ENCODE measurements around the gene EPAS1. TPM values are rescaled to one million over a fixed set of nuclear protein-coding genes. Genes with fewer than 3 reads are reported as not detected.
A peak's percentile ranks its signal among the peaks of the same experiment; 100 is the strongest.

EPAS1 gene
- total RNA-seq, 2 experiments from 2014 or later: 51.0 to 54.6 TPM

GRCh38 chr2:46296216-46296839, 879 bp upstream of the EPAS1 start:
- ChIA-PET POLR2A (interaction anchor here (1.0 to 1.8 kb wide), 2 partner anchors 57 to 66 kb away, joined by 5 to 9 read pairs; no protein-coding TSS in a partner anchor), CTCF (no interaction called here)
- H3K9me3 Mint-ChIP-seq: no peaks in the 10 kb centered on the region
- peak; percentile 39 for DNase-seq
- peak overlapping the region; percentile 71 for H3K4me3 Mint-ChIP-seq
- H3K27ac Mint-ChIP-seq: no peak overlapping the region
- peaks cover 20% of the 10 kb centered on the region for H3K4me1 Mint-ChIP-seq (ENCODE audit: low read depth)
- intact Hi-C loops (cut with micrococcal nuclease): loop anchor here (2.0 to 5.0 kb wide), 5 partner anchors 56 to 286 kb away; no protein-coding TSS in a partner anchor
- no peaks in the 10 kb centered on the region for H3K36me3 Mint-ChIP-seq
- H3K27me3 Mint-ChIP-seq: peaks cover 45% of the 10 kb centered on the region

- Mint-ChIP-seq H3K4me3 (peak overlapping the region; percentile 84), H3K27me3 (peaks cover 55% of the 10 kb centered on the region), H3K36me3 (no peaks in the 10 kb centered on the region), H3K27ac (peak overlapping the region; percentile 68), H3K9me3 (no peaks in the 10 kb centered on the region), H3K4me1 (ENCODE audit: low read depth) (peaks cover 22% of the 10 kb centered on the region)
- peak; percentile 82 for DNase-seq
- intact Hi-C loops (cut with micrococcal nuclease): loop anchor here (2.0 to 5.0 kb wide), 7 partner anchors 55 to 287 kb away; no protein-coding TSS in a partner anchor
- ChIA-PET CTCF (interaction anchor here (0.7 to 1.1 kb wide), 4 partner anchors 68 to 235 kb away, joined by 3 to 8 read pairs (median 5); no protein-coding TSS in a partner anchor), POLR2A (interaction anchor here (0.6 to 1.8 kb wide), 3 partner anchors 56 to 68 kb away, joined by 3 to 9 read pairs (median 5); no protein-coding TSS in a partner anchor)
Measured at GRCh38 chr2:46297546-46298271, 502 bp downstream of the EPAS1 start.

DNA sequence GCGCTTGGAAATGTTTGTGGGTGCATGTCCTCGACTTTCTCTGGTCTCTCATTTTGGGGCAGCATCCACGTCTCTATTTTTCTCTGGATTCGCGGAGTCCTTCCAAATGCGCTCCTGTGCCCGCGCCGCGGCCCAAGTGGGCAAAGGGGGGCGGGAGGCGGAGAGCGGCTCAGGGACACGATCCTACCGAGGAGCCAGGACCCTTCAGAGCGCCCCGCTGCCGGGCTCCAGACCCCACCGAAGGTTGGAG, 990 bp downstream of the EPAS1 start:
- Mint-ChIP-seq H3K36me3 (no peaks in the 10 kb centered on the region), H3K4me3 (peak overlapping the region; percentile 84), H3K9me3 (no peaks in the 10 kb centered on the region), H3K27ac (no peak overlapping the region), H3K27me3 (peaks cover 55% of the 10 kb centered on the region), H3K4me1 (ENCODE audit: low read depth) (peaks cover 24% of the 10 kb centered on the region)
- ChIA-PET POLR2A (interaction anchor here (1.8 kb wide), 1 partner anchor 68 kb away, joined by 9 read pairs; no protein-coding TSS in a partner anchor), CTCF (interaction anchor here (1.1 kb wide), 1 partner anchor 69 kb away, joined by 7 read pairs; no protein-coding TSS in a partner anchor)
- intact Hi-C loops (cut with micrococcal nuclease): loop anchor here (2.0 to 5.0 kb wide), 5 partner anchors 54 to 235 kb away; no protein-coding TSS in a partner anchor
- no peak for DNase-seq

GRCh38 chr2:46298522-46299353, 1.5 kb downstream of the EPAS1 start:
- intact Hi-C loops (cut with micrococcal nuclease): loop anchor here (2.0 to 5.0 kb wide), 5 partner anchors 54 to 236 kb away; no protein-coding TSS in a partner anchor
- Mint-ChIP-seq H3K4me1 (ENCODE audit: low read depth) (peaks cover 29% of the 10 kb centered on the region), H3K36me3 (no peaks in the 10 kb centered on the region), H3K4me3 (peak overlapping the region; percentile 84), H3K27me3 (peaks cover 57% of the 10 kb centered on the region), H3K9me3 (no peaks in the 10 kb centered on the region), H3K27ac (no peak overlapping the region)
- ChIA-PET POLR2A (no interaction called here), CTCF (interaction anchor here (0.8 to 1.0 kb wide), 2 partner anchors 67 to 236 kb away, joined by 3 to 6 read pairs; no protein-coding TSS in a partner anchor)
- DNase-seq: peak; percentile 36

DNA sequence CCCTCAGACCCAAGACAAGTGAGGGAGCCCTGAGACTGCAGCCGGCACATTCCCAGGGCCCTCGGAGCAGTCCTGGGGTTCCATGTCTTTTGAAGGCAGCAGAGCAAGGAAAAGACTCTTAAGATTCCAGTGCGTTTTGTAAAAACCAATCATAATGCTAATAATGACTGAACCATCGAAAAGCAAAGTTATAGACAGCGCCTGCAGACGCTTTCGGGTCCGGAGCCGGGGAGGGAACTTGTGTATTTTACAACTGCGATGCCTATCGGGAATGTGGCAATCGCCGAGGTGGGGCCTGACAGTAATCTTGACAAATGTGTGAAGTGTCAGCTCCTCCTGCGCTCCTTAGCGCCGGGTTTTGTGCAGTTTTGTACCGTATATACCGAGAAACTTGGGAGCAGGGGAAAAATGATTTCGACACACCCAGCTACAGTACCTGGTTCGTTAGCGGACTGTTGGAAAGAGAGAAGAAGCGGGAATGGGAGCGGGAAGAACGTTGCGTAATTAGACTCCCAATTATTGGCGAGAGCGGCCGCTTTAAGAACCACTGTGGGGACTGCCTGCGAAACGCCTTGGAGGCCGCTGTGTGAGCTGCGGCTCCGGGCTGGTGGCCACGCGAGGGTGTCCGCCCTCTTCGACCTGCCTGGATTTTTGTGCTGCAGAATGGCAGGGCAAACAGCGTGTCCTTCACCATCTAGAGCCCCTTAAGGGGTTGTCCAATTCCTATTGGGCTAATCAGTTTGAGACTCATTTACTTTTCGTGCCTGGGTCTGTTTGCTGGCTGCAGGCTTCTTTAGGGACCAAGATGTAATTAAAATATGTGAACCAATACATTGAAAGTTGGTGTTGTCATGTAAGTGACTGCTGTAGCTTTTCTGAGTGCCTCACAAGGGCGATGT, 2.4 kb downstream of the EPAS1 start:
- intact Hi-C loops (cut with micrococcal nuclease): loop anchor here (2.0 to 5.0 kb wide), 5 partner anchors 53 to 237 kb away; no protein-coding TSS in a partner anchor
- peak; percentile 16 for DNase-seq
- CTCF ChIA-PET: interaction anchor here (0.8 to 1.0 kb wide), 3 partner anchors 66 to 273 kb away, joined by 3 to 6 read pairs (median 3); no protein-coding TSS in a partner anchor
- H3K27ac Mint-ChIP-seq: no peak overlapping the region
- no peaks in the 10 kb centered on the region for H3K9me3 Mint-ChIP-seq
- peaks cover 62% of the 10 kb centered on the region for H3K27me3 Mint-ChIP-seq
- H3K4me1 Mint-ChIP-seq (ENCODE audit: low read depth): peaks cover 38% of the 10 kb centered on the region
- POLR2A ChIA-PET: no interaction called here
- H3K36me3 Mint-ChIP-seq: peaks cover under 1% of the 10 kb centered on the region
- H3K4me3 Mint-ChIP-seq: peak overlapping the region; percentile 84

DNA sequence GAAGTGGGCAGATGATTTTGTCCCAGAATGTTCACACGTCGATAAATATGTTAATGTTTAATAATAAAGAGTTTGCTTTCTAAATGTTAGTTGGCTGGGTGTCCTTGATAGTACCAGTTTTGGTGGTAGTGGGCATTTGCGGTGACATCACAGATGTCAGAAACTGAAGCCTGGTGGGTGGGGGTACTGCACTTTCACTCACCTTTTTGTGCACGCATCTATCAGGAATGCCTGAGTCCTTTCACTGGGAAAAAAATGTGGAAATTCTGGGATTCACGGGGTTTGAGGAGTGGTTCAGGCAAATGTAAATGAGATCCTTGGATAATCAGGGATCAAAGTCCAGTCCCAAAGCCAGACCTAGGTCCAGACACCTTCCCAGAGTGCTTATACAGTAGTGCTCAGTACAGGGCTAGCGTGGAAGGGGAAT, 3.2 kb downstream of the EPAS1 start:
- Mint-ChIP-seq H3K4me3 (no peak overlapping the region), H3K4me1 (ENCODE audit: low read depth) (peaks cover 46% of the 10 kb centered on the region), H3K27me3 (peaks cover 64% of the 10 kb centered on the region), H3K9me3 (peaks cover 2% of the 10 kb centered on the region), H3K36me3 (peaks cover 5% of the 10 kb centered on the region), H3K27ac (no peak overlapping the region)
- POLR2A ChIA-PET: no interaction called here
- intact Hi-C loops (cut with micrococcal nuclease): no loop called here
- no peak for DNase-seq
- CTCF ChIA-PET: no interaction called here

DNA sequence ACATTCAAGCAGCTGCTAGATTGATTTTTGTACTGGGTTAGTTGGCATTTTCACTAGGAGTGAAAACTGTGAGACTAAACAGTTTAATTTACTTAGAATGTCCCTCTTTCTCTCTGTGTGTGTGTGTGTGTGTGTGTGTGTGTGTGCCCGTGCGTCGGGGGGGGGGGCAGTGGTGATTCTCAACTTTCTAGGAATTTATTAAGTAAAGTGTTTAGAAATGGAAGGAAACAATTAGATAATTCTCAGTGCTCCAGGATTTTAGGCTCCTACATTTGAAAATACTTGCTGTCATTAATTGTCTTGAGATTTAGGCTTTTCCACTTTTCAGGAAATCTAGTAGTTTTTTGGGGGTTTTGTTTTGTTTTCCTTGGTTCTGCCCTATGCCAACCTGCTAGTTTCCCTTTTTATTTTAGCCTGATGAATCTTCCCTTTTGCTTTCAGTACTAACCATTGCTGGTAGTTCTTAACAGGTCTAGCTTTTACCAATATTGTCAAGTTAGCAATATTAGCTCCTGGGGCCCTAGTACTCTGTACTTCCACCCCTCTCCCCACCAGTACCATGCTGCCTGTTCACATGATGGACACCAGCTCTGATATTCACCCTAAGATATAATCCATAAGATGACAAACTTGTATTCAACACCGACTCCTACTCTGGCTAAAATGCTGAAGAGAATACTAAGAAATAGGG, 4.9 kb downstream of the EPAS1 start:
- peaks cover 5% of the 10 kb centered on the region for H3K36me3 Mint-ChIP-seq
- H3K27me3 Mint-ChIP-seq: peaks cover 58% of the 10 kb centered on the region
- H3K9me3 Mint-ChIP-seq: peaks cover 2% of the 10 kb centered on the region
- H3K27ac Mint-ChIP-seq: no peak overlapping the region
- H3K4me1 Mint-ChIP-seq (ENCODE audit: low read depth): peaks cover 50% of the 10 kb centered on the region
- intact Hi-C loops (cut with micrococcal nuclease): no loop called here
- ChIA-PET POLR2A (no interaction called here), CTCF (interaction anchor here (1.2 kb wide), 1 partner anchor 239 kb away, joined by 5 read pairs; no protein-coding TSS in a partner anchor)
- no peak for DNase-seq
- no peak overlapping the region for H3K4me3 Mint-ChIP-seq

GRCh38 chr2:46303233-46303632, 6.0 kb downstream of the EPAS1 start:
- POLR2A ChIA-PET: no interaction called here
- intact Hi-C loops (cut with micrococcal nuclease): no loop called here

DNA sequence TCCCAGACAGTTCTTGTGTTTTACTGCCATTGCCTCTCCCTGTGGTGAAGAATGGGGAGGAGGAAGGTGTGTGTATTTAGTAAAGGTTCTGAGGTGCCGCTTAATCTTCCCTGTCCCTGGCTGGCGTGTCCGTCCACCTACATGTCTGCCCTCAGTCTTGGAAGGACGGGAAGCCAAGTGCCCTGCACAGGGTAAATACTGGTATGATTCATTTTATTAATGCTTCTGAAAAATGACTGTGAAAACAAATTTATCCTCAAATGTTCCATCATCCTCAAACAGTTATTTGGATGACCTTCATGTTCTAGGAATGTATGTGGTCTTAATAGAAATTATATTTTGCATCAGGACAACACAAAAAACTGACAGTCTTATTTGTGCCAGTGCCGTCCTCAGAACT, 6.6 kb downstream of the EPAS1 start:
- intact Hi-C loops (cut with micrococcal nuclease): no loop called here
- peaks cover 58% of the 10 kb centered on the region for H3K27me3 Mint-ChIP-seq

More at GRCh38 chr2:46303233-46303632, 6.0 kb downstream of the EPAS1 start:
- H3K27ac Mint-ChIP-seq: no peak overlapping the region
- DNase-seq: no peak
- H3K36me3 Mint-ChIP-seq: peaks cover 5% of the 10 kb centered on the region
- H3K9me3 Mint-ChIP-seq: peaks cover 2% of the 10 kb centered on the region
- no peak overlapping the region for H3K4me3 Mint-ChIP-seq
- peaks cover 45% of the 10 kb centered on the region for H3K4me1 Mint-ChIP-seq (ENCODE audit: low read depth)
- H3K27me3 Mint-ChIP-seq: peaks cover 62% of the 10 kb centered on the region
- CTCF ChIA-PET: interaction anchor here (0.9 to 1.6 kb wide), 2 partner anchors 240 to 292 kb away, joined by 3 to 5 read pairs; no protein-coding TSS in a partner anchor

DNA sequence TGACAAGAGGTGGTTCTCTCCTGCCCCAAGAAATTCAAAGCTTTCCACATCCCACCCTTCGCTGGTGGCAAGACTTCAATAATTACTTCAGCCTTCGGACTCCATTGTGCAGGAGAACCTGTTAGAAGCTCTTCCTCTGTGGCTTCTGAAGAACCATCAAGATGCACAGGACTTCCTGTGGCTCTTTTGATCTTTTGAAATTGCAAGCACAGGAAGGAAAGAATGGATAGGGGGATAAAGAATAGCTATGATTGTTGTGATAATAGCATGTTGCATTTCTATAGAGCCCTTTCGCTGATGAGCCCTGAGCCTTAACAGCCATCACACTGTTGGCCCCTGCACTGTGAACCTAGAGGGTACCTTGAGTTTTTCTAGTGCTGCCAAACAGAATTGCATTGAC, 7.4 kb downstream of the EPAS1 start:
- no peak overlapping the region for H3K27ac Mint-ChIP-seq

More for the DNA sequence above, 6.6 kb downstream of the EPAS1 start:
- Mint-ChIP-seq H3K36me3 (peaks cover 5% of the 10 kb centered on the region), H3K4me1 (ENCODE audit: low read depth) (peaks cover 43% of the 10 kb centered on the region), H3K27ac (no peak overlapping the region), H3K4me3 (no peak overlapping the region), H3K9me3 (peaks cover 2% of the 10 kb centered on the region)
- ChIA-PET POLR2A (no interaction called here), CTCF (interaction anchor here (0.5 to 1.6 kb wide), 3 partner anchors 209 to 293 kb away, joined by 3 to 6 read pairs (median 5); no protein-coding TSS in a partner anchor)
- no peak for DNase-seq

More for the DNA sequence above, 7.4 kb downstream of the EPAS1 start:
- Mint-ChIP-seq H3K9me3 (peaks cover 2% of the 10 kb centered on the region), H3K27me3 (peaks cover 52% of the 10 kb centered on the region), H3K4me1 (ENCODE audit: low read depth) (peaks cover 35% of the 10 kb centered on the region), H3K36me3 (peaks cover 5% of the 10 kb centered on the region), H3K4me3 (peak overlapping the region; percentile 35)
- CTCF ChIA-PET: interaction anchor here (1.6 kb wide), 1 partner anchor 242 kb away, joined by 5 read pairs; no protein-coding TSS in a partner anchor
- no peak for DNase-seq
- intact Hi-C loops (cut with micrococcal nuclease): no loop called here
- POLR2A ChIA-PET: no interaction called here

Measured in activated CD4-positive, alpha-beta memory T cell treated with anti-CD3 and anti-CD28 coated beads for 36 hours (primary cell).